ENCODE measurements around the gene GIMD1.

GIMD1 gene

GRCh38 chr4:106355193-106355592 is 13.4 kb downstream of the GIMD1 start:
- TF ChIP-seq PPARA (CRISPR knock-in tag; IDR thresholded peaks at IDR 0.05; ENCODE audit: borderline replicate concordance) (no peak), ZFP3 (CRISPR knock-in tag; IDR thresholded peaks at IDR 0.05) (no peak), TCF4 (CRISPR knock-in tag; IDR thresholded peaks at IDR 0.05; ENCODE audit: borderline replicate concordance) (no peak), ZC3H10 (CRISPR knock-in tag; IDR thresholded peaks at IDR 0.05) (no peak), CREB5 (CRISPR knock-in tag; IDR thresholded peaks at IDR 0.05; ENCODE audit: low read depth) (no peak), TOX (CRISPR knock-in tag; IDR thresholded peaks at IDR 0.05; ENCODE audit: borderline replicate concordance) (no peak), ZNF565 (CRISPR knock-in tag; conservative IDR thresholded peaks at IDR 0.05; ENCODE audit: low read depth) (no peak), ESRRG (CRISPR knock-in tag; IDR thresholded peaks at IDR 0.05) (no peak), TSHZ2 (CRISPR knock-in tag; IDR thresholded peaks at IDR 0.05) (no peak), ARNTL (CRISPR knock-in tag; IDR thresholded peaks at IDR 0.05; ENCODE audit: borderline replicate concordance, low read depth) (no peak), CSDC2 (CRISPR knock-in tag; IDR thresholded peaks at IDR 0.05) (no peak), GLIS3 (CRISPR knock-in tag; IDR thresholded peaks at IDR 0.05) (no peak), ZFP30 (CRISPR knock-in tag; IDR thresholded peaks at IDR 0.05) (no peak), OSR1 (CRISPR knock-in tag; IDR thresholded peaks at IDR 0.05) (no peak), PATZ1 (CRISPR knock-in tag; IDR thresholded peaks at IDR 0.05; ENCODE audit: borderline replicate concordance) (no peak), SNAI2 (CRISPR knock-in tag; IDR thresholded peaks at IDR 0.05) (no peak), ZNF70 (CRISPR knock-in tag; IDR thresholded peaks at IDR 0.05) (no peak), RARB (CRISPR knock-in tag; IDR thresholded peaks at IDR 0.05) (no peak), BACH2 (CRISPR knock-in tag; IDR thresholded peaks at IDR 0.05; ENCODE audit: borderline replicate concordance) (no peak)
- TF ChIP-seq, protein P1, sequence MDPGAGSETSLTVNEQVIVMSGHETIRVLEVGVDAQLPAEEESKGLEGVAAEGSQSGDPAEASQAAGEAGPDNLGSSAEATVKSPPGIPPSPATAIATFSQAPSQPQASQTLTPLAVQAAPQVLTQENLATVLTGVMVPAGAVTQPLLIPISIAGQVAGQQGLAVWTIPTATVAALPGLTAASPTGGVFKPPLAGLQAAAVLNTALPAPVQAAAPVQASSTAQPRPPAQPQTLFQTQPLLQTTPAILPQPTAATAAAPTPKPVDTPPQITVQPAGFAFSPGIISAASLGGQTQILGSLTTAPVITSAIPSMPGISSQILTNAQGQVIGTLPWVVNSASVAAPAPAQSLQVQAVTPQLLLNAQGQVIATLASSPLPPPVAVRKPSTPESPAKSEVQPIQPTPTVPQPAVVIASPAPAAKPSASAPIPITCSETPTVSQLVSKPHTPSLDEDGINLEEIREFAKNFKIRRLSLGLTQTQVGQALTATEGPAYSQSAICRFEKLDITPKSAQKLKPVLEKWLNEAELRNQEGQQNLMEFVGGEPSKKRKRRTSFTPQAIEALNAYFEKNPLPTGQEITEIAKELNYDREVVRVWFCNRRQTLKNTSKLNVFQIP (CRISPR knock-in tag; IDR thresholded peaks at IDR 0.05; ENCODE audit: borderline replicate concordance, low read depth): no peak
- no peak for ATAC-seq

DNA sequence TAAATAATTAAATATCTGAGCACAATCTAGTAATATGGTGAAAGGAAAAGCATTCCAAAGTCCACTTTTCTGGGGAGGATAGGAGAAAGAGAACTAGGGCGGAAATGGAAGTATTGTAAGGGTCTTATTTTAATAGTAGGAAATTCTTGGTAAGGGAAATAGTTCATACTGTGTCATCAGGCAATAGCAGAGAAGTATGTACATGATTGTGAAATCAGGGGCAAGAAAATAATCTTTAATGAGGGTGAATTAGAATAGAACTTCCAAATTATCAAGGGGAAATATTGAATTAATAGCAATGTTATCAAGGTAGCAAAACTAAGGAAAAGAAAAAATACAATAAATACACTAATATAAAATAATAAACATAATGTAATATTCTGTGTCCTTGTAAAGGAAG is 14.8 kb downstream of the GIMD1 start:
- no peak for TF ChIP-seq ARNTL (CRISPR knock-in tag; IDR thresholded peaks at IDR 0.05; ENCODE audit: borderline replicate concordance, low read depth)
- no peak for TF ChIP-seq ZNF70 (CRISPR knock-in tag; IDR thresholded peaks at IDR 0.05)
- no peak for TF ChIP-seq CSDC2 (CRISPR knock-in tag; IDR thresholded peaks at IDR 0.05)
- TF ChIP-seq PATZ1 (CRISPR knock-in tag; IDR thresholded peaks at IDR 0.05; ENCODE audit: borderline replicate concordance): no peak
- no peak for TF ChIP-seq ESRRG (CRISPR knock-in tag; IDR thresholded peaks at IDR 0.05)
- TF ChIP-seq ZNF8 (CRISPR knock-in tag; IDR thresholded peaks at IDR 0.05): no peak
- TF ChIP-seq ZFP3 (CRISPR knock-in tag; IDR thresholded peaks at IDR 0.05): no peak
- no peak for TF ChIP-seq BACH2 (CRISPR knock-in tag; IDR thresholded peaks at IDR 0.05; ENCODE audit: borderline replicate concordance)
- no peak for TF ChIP-seq RARB (CRISPR knock-in tag; IDR thresholded peaks at IDR 0.05)
- TF ChIP-seq OSR1 (CRISPR knock-in tag; IDR thresholded peaks at IDR 0.05): no peak
- no peak for TF ChIP-seq SNAI2 (CRISPR knock-in tag; IDR thresholded peaks at IDR 0.05)

DNA sequence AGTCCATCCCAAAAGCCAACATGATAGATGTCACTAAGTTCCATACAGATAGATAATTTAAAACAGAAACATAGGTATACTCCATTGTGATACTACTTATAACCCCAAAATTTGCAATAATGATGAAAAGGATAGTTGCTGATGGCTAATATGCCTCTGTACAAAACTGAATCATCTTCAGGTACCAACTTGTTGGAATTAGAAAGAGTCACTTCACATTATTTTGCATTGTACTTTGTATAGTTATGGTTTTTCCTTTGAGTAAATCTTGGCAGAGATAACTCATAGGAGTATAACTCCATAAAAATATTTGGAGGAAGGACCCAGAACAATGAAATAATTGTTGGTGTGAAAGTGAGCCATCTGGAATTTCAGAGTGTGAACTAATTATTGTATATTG is 17.6 kb downstream of the GIMD1 start:
- TF ChIP-seq ARNTL (CRISPR knock-in tag; IDR thresholded peaks at IDR 0.05; ENCODE audit: borderline replicate concordance, low read depth): no peak
- ATAC-seq: no peak

More for the DNA sequence above, 14.8 kb downstream of the GIMD1 start:
- no peak for ATAC-seq
